ENCODE measurements around the gene COL1A1. TPM values are rescaled to one million over a fixed set of nuclear protein-coding genes. Genes with fewer than 3 reads are reported as not detected.

COL1A1 gene
- total RNA-seq, 1 experiment from 2014 or later, result 81.3 TPM

- no peak for DNase-seq (ENCODE audit: low read depth)
Measured at GRCh38 chr17:50154604-50155003, 46.8 kb downstream of the COL1A1 start.

- DNase-seq (ENCODE audit: low read depth), result peak; percentile 92
Measured at GRCh38 chr17:50153650-50154575, 47.5 kb downstream of the COL1A1 start.

- DNase-seq (ENCODE audit: low read depth), result no peak
Measured at GRCh38 chr17:50152736-50153135, 48.7 kb downstream of the COL1A1 start.

- peak; percentile 94 for DNase-seq (ENCODE audit: low read depth)
Measured at GRCh38 chr17:50151937-50152547, 49.4 kb downstream of the COL1A1 start.

- DNase-seq (ENCODE audit: low read depth), result peak; percentile 93
Measured at GRCh38 chr17:50151041-50151936, 50.1 kb downstream of the COL1A1 start.

GRCh38 chr17:50150354-50151040 is 50.9 kb downstream of the COL1A1 start, which contains the start of gene PPP1R9B:
Gene PPP1R9B (minus strand): TSS chr17:50150677. CDS start chr17:50150513, 164 bp downstream.
- DNase-seq (ENCODE audit: low read depth), result no peak

- peak; percentile 65 for DNase-seq (ENCODE audit: low read depth)
Measured at GRCh38 chr17:50149417-50150353, 51.7 kb downstream of the COL1A1 start.

- no peak for DNase-seq (ENCODE audit: low read depth)
Measured at GRCh38 chr17:50149091-50149416, 52.4 kb downstream of the COL1A1 start.

- peak; percentile 60 for DNase-seq (ENCODE audit: low read depth)
Measured at GRCh38 chr17:50148226-50149090, 53.0 kb downstream of the COL1A1 start.

GRCh38 chr17:50147841-50148225 is 53.6 kb downstream of the COL1A1 start:
- DNase-seq (ENCODE audit: low read depth), result peak; percentile 61

- no peak for DNase-seq (ENCODE audit: low read depth)
Measured at GRCh38 chr17:50146927-50147665, 54.3 kb downstream of the COL1A1 start.

GRCh38 chr17:50146230-50146926 is 55.1 kb downstream of the COL1A1 start:
- DNase-seq (ENCODE audit: low read depth), result no peak

- no peak for DNase-seq (ENCODE audit: low read depth)
Measured at GRCh38 chr17:50145532-50146229, 55.8 kb downstream of the COL1A1 start.

GRCh38 chr17:50144845-50145531 is 56.4 kb downstream of the COL1A1 start:
- peak; percentile 23 for DNase-seq (ENCODE audit: low read depth)

- no peak for DNase-seq (ENCODE audit: low read depth)
Measured at GRCh38 chr17:50144355-50144754, 57.1 kb downstream of the COL1A1 start.

- no peak for DNase-seq (ENCODE audit: low read depth)
Measured at GRCh38 chr17:50143461-50144176, 57.8 kb downstream of the COL1A1 start.
